GM18526 (cell line): ENCODE measurements around the gene MACROD2.

Experiments
- POLR2A ChIP-seq: IDR thresholded peaks from 3 replicates; pipeline ENCODE4 v1.6.1; 2011; ENCODE audit not compliant: insufficient read length; ENCODE audit errors: extremely low read depth

MACROD2 gene

GRCh38 chr20:15584507-15584906 is 1589.2 kb downstream of the MACROD2 start:
- TF ChIP-seq POLR2A: no peak

GRCh38 chr20:15593081-15593480 is 1597.8 kb downstream of the MACROD2 start:
- TF ChIP-seq POLR2A: no peak

GRCh38 chr20:15594158-15594695 is 1598.9 kb downstream of the MACROD2 start:
- TF ChIP-seq POLR2A: no peak

- no peak for TF ChIP-seq POLR2A
These were observed 1601.0 kb downstream of the MACROD2 start for GRCh38 chr20:15596220-15596890.

GRCh38 chr20:15597306-15597705 is 1602.0 kb downstream of the MACROD2 start:
- no peak for TF ChIP-seq POLR2A

- no peak for TF ChIP-seq POLR2A
These were observed 1604.6 kb downstream of the MACROD2 start for GRCh38 chr20:15599961-15600360.

GRCh38 chr20:15600565-15600964 is 1605.2 kb downstream of the MACROD2 start:
- no peak for TF ChIP-seq POLR2A

GRCh38 chr20:15603506-15603905 is 1608.2 kb downstream of the MACROD2 start:
- TF ChIP-seq POLR2A: no peak

- no peak for TF ChIP-seq POLR2A
These were observed 1608.9 kb downstream of the MACROD2 start for GRCh38 chr20:15603978-15604805.

GRCh38 chr20:15609921-15610320 is 1614.6 kb downstream of the MACROD2 start:
- TF ChIP-seq POLR2A: no peak

GRCh38 chr20:15610787-15611186 is 1615.5 kb downstream of the MACROD2 start:
- TF ChIP-seq POLR2A: no peak

- no peak for TF ChIP-seq POLR2A
These were observed 1616.2 kb downstream of the MACROD2 start for GRCh38 chr20:15611541-15611940.

GRCh38 chr20:15612198-15612597 is 1616.9 kb downstream of the MACROD2 start:
- TF ChIP-seq POLR2A: no peak

GRCh38 chr20:15612769-15613168 is 1617.5 kb downstream of the MACROD2 start:
- TF ChIP-seq POLR2A: no peak

GRCh38 chr20:15613530-15613929 is 1618.2 kb downstream of the MACROD2 start:
- no peak for TF ChIP-seq POLR2A

- TF ChIP-seq POLR2A: no peak
These were observed 1621.3 kb downstream of the MACROD2 start for GRCh38 chr20:15616626-15617025.
